Measurements from ENCODE around the gene PRR7. TPM values are rescaled to one million over a fixed set of nuclear protein-coding genes. Genes with fewer than 3 reads are reported as not detected.

PRR7 gene
- polyA plus RNA-seq, 4 donors = 0.86 to 3.7 (median 2.0) TPM

- H3K9me3 ChIP-seq (ENCODE audit: control insufficient read depth in 2 of 2, insufficient read depth in 1 of 2, low read depth in 1 of 2, low read length in 1 of 2) = peaks cover 0 to 5% of the 10 kb centered on the region in 2 donors
- FAIRE-seq (no peak), DNase-seq (no peak)
- H3K4me1 ChIP-seq (ENCODE audit: control insufficient read depth in 3 of 3, insufficient read depth in 2 of 3, low read depth in 1 of 3, low read length in 2 of 3) = peaks cover 0 to 4% (median 0%) of the 10 kb centered on the region in 3 donors
- peaks cover 0 to 61% (median 4%) of the 10 kb centered on the region in 3 donors for H3K36me3 ChIP-seq (ENCODE audit: control insufficient read depth in 3 of 3, insufficient read depth in 2 of 3, low read depth in 1 of 3, low read length in 3 of 3)
- WGBS, 3 donors = 91 to 93% (median 92%) methylated on average over 25 of the region's 25 CpGs
- H3K27ac ChIP-seq (ENCODE audit: low read depth in 1 of 3, low read length in 2 of 3) = no peak overlapping the region
- no peak overlapping the region for H3K4me3 ChIP-seq (ENCODE audit: low read depth in 1 of 3, low read length in 3 of 3)
- no peaks in the 10 kb centered on the region for H3K27me3 ChIP-seq (ENCODE audit: control insufficient read depth in 3 of 3, insufficient read depth in 3 of 3, low read length in 3 of 3)
These were observed 20.2 kb downstream of the PRR7 start for GRCh38 chr5:177466861-177467260.

DNA sequence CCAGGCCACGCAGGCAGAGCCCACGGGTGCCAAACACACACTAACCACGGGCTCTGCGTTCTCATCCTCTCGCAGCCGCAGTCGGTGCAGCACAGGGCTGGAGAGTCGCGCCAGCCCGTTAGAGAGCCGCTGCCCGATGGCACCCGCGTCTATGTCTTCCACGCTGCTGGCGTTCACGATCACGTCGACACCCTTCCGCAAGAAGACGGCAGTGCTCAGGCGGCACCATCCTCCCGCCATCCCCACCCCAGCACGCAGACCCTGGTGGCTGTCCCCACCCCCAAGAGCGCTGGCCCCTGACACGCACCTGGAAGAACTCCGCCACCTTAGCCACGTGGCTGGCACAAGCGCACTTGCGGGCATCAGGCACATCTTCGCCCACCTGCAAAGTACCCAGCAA, 20.8 kb downstream of the PRR7 start:
- Histone ChIP-seq H3K4me1 (ENCODE audit: control insufficient read depth in 3 of 3, insufficient read depth in 2 of 3, low read depth in 1 of 3, low read length in 2 of 3) (peaks cover 0 to 10% (median 0%) of the 10 kb centered on the region in 3 donors), H3K27ac (ENCODE audit: low read depth in 1 of 3, low read length in 2 of 3) (no peak overlapping the region), H3K27me3 (ENCODE audit: control insufficient read depth in 3 of 3, insufficient read depth in 3 of 3, low read length in 3 of 3) (peaks cover 0 to 6% (median 0%) of the 10 kb centered on the region in 3 donors), H3K9me3 (ENCODE audit: control insufficient read depth in 2 of 2, insufficient read depth in 1 of 2, low read depth in 1 of 2, low read length in 1 of 2) (peaks cover 0 to 5% of the 10 kb centered on the region in 2 donors), H3K4me3 (ENCODE audit: low read depth in 1 of 3, low read length in 3 of 3) (no peak overlapping the region), H3K36me3 (ENCODE audit: control insufficient read depth in 3 of 3, insufficient read depth in 2 of 3, low read depth in 1 of 3, low read length in 3 of 3) (peaks cover 0 to 61% (median 4%) of the 10 kb centered on the region in 3 donors)
- DNase-seq (no peak), FAIRE-seq (no peak)
- WGBS, 3 donors = 95 to 96% (median 96%) methylated on average over 30 to 31 of the region's 31 CpGs

- peaks cover 0 to 8% (median 0%) of the 10 kb centered on the region in 3 donors for H3K27me3 ChIP-seq (ENCODE audit: control insufficient read depth in 3 of 3, insufficient read depth in 3 of 3, low read length in 3 of 3)
- H3K4me1 ChIP-seq (ENCODE audit: control insufficient read depth in 3 of 3, insufficient read depth in 2 of 3, low read depth in 1 of 3, low read length in 2 of 3) = peaks cover 0 to 12% (median 0%) of the 10 kb centered on the region in 3 donors
- H3K36me3 ChIP-seq (ENCODE audit: control insufficient read depth in 3 of 3, insufficient read depth in 2 of 3, low read depth in 1 of 3, low read length in 3 of 3) = peaks cover 0 to 56% (median 4%) of the 10 kb centered on the region in 3 donors
- no peak overlapping the region for H3K27ac ChIP-seq (ENCODE audit: low read depth in 1 of 3, low read length in 2 of 3)
- WGBS, 3 donors = 87 to 100% (median 93%) methylated on average over 2 of the region's 2 CpGs
- FAIRE-seq (no peak), DNase-seq (no peak)
- no peak overlapping the region for H3K4me3 ChIP-seq (ENCODE audit: low read depth in 1 of 3, low read length in 3 of 3)
- peaks cover 0 to 5% of the 10 kb centered on the region in 2 donors for H3K9me3 ChIP-seq (ENCODE audit: control insufficient read depth in 2 of 2, insufficient read depth in 1 of 2, low read depth in 1 of 2, low read length in 1 of 2)
These were observed 21.7 kb downstream of the PRR7 start for GRCh38 chr5:177468329-177468684.

DNA sequence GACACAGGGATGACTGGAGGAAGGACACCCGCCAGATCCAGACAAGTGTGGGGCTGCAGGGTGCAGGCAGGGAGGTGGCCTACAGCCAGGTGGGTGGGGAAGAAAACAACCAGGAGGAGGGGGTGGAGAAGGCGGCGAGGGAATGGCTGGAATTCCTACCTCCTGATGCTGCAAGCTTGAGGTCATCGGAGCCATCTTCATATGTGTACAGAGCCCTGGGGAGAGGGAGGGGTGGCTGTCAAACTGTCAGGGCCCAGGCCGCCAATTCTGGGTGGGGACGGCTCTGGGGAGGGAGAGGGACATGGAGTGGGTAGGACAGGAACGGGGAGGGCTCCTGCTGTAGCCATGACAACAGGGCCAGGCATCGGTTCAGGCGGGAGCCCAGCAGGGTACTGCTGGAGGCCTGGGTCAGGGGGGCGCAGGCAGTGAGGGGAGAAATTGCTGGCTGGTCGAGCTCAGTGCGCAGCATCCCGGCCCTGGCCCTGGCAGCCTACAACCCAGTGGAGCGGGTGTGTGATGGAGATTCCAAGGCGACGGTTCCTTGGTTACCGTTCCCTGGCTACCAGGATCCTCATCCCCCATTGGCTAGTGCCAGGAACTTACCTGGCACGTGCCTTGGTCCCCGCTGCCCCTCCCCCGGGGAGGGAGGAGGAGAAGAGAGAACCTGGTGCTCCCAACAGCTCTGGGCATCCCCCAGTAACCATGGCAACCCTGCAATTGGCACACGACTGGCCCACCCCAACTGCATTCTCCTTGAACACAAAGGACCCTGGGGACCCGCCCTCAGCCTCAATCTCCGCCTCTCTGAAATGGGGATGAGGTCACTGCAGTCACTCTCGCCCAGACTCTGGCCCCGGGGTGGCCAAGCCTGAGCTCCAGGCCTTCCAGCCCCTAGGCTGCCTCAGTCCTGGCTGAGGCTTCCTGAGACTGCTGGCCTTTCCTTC, 22.3 kb downstream of the PRR7 start:
- FAIRE-seq = no peak
- no peak overlapping the region for H3K27ac ChIP-seq (ENCODE audit: low read depth in 1 of 3, low read length in 2 of 3)
- H3K4me1 ChIP-seq (ENCODE audit: control insufficient read depth in 3 of 3, insufficient read depth in 2 of 3, low read depth in 1 of 3, low read length in 2 of 3) = peaks cover 0 to 14% (median 0%) of the 10 kb centered on the region in 3 donors
- DNase-seq = no peak
- peaks cover 0 to 5% of the 10 kb centered on the region in 2 donors for H3K9me3 ChIP-seq (ENCODE audit: control insufficient read depth in 2 of 2, insufficient read depth in 1 of 2, low read depth in 1 of 2, low read length in 1 of 2)
- peaks cover 0 to 10% (median 0%) of the 10 kb centered on the region in 3 donors for H3K27me3 ChIP-seq (ENCODE audit: control insufficient read depth in 3 of 3, insufficient read depth in 3 of 3, low read length in 3 of 3)
- no peak overlapping the region for H3K4me3 ChIP-seq (ENCODE audit: low read depth in 1 of 3, low read length in 3 of 3)
- peaks cover 0 to 56% (median 4%) of the 10 kb centered on the region in 3 donors for H3K36me3 ChIP-seq (ENCODE audit: control insufficient read depth in 3 of 3, insufficient read depth in 2 of 3, low read depth in 1 of 3, low read length in 3 of 3)
- 73 to 86% (median 83%) methylated on average over 24 of the region's 25 CpGs for WGBS, 3 donors

DNA sequence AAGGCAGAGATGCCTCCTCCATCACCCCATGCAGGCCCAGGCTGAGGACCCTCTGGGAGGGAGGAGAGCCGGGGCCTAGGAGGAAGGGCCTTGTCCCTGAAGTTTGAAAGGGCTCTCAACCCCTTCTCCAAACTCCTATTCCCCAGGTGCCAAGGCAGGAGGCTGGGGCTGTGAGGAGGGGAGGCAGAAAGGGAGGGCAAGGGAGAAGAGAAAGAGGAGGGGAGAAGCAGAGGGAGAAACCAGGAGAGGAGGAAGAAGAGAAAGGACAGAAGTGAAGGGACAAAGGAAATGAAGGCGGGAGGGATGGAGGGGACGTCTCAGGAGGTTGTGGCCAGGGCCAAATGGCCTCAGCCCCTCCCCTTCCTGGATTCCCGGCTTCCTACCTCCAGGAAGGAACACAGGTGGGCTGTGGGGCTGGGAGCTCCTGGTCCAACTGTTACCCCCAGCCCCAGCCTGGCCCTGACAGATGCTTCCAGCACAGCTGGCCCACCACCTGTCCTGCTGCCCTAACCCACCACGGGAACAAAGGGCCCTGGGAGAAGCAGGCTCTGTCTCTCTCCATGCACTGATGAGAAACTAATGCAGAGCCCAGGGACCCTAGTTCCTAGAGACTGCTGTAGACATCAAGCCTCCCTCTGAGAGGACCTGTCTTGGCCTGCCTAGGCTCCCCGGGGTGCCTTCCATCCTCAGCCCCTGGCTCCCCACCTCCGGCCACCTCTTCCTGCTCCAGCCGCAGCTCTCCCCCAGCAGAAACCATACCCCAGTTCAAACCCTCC, 23.3 kb downstream of the PRR7 start:
- peaks cover 0 to 56% (median 4%) of the 10 kb centered on the region in 3 donors for H3K36me3 ChIP-seq (ENCODE audit: control insufficient read depth in 3 of 3, insufficient read depth in 2 of 3, low read depth in 1 of 3, low read length in 3 of 3)
- no peak for FAIRE-seq
- H3K27me3 ChIP-seq (ENCODE audit: control insufficient read depth in 3 of 3, insufficient read depth in 3 of 3, low read length in 3 of 3) = peaks cover 0 to 19% (median 0%) of the 10 kb centered on the region in 3 donors
- no peak overlapping the region for H3K27ac ChIP-seq (ENCODE audit: low read depth in 1 of 3, low read length in 2 of 3)
- peaks cover 0 to 5% of the 10 kb centered on the region in 2 donors for H3K9me3 ChIP-seq (ENCODE audit: control insufficient read depth in 2 of 2, insufficient read depth in 1 of 2, low read depth in 1 of 2, low read length in 1 of 2)
- no peak for DNase-seq
- 70 to 85% (median 84%) methylated on average over 8 of the region's 8 CpGs for WGBS, 3 donors
- H3K4me3 ChIP-seq (ENCODE audit: low read depth in 1 of 3, low read length in 3 of 3) = no peak overlapping the region
- H3K4me1 ChIP-seq (ENCODE audit: control insufficient read depth in 3 of 3, insufficient read depth in 2 of 3, low read depth in 1 of 3, low read length in 2 of 3) = peaks cover 0 to 17% (median 0%) of the 10 kb centered on the region in 3 donors

GRCh38 chr5:177470759-177471536, 24.3 kb downstream of the PRR7 start:
- FAIRE-seq = no peak
- WGBS, 3 donors = 83 to 90% (median 90%) methylated on average over 10 of the region's 10 CpGs

GRCh38 chr5:177471610-177472356, 25.2 kb downstream of the PRR7 start:
- Histone ChIP-seq H3K9me3 (ENCODE audit: control insufficient read depth in 2 of 2, insufficient read depth in 1 of 2, low read depth in 1 of 2, low read length in 1 of 2) (no peaks in the 10 kb centered on the region), H3K27ac (ENCODE audit: low read depth in 1 of 3, low read length in 2 of 3) (peak overlapping the region in 1 of 3 donors; percentile 3), H3K27me3 (ENCODE audit: control insufficient read depth in 3 of 3, insufficient read depth in 3 of 3, low read length in 3 of 3) (peaks cover 0 to 19% (median 0%) of the 10 kb centered on the region in 3 donors), H3K4me1 (ENCODE audit: control insufficient read depth in 3 of 3, insufficient read depth in 2 of 3, low read depth in 1 of 3, low read length in 2 of 3) (peaks cover 0 to 17% (median 0%) of the 10 kb centered on the region in 3 donors), H3K36me3 (ENCODE audit: control insufficient read depth in 3 of 3, insufficient read depth in 2 of 3, low read depth in 1 of 3, low read length in 3 of 3) (peaks cover 0 to 40% (median 4%) of the 10 kb centered on the region in 3 donors), H3K4me3 (ENCODE audit: low read depth in 1 of 3, low read length in 3 of 3) (peak overlapping the region in 1 of 3 donors; percentile 65)
- FAIRE-seq = no peak
- WGBS, 3 donors = 65 to 84% (median 82%) methylated on average over 14 of the region's 14 CpGs
- no peak for DNase-seq

More at GRCh38 chr5:177470759-177471536, 24.3 kb downstream of the PRR7 start:
- H3K4me3 ChIP-seq (ENCODE audit: low read depth in 1 of 3, low read length in 3 of 3) = no peak overlapping the region
- no peak for DNase-seq
- peaks cover 0 to 48% (median 4%) of the 10 kb centered on the region in 3 donors for H3K36me3 ChIP-seq (ENCODE audit: control insufficient read depth in 3 of 3, insufficient read depth in 2 of 3, low read depth in 1 of 3, low read length in 3 of 3)
- no peaks in the 10 kb centered on the region for H3K9me3 ChIP-seq (ENCODE audit: control insufficient read depth in 2 of 2, insufficient read depth in 1 of 2, low read depth in 1 of 2, low read length in 1 of 2)
- H3K27me3 ChIP-seq (ENCODE audit: control insufficient read depth in 3 of 3, insufficient read depth in 3 of 3, low read length in 3 of 3) = peaks cover 0 to 19% (median 0%) of the 10 kb centered on the region in 3 donors
- H3K27ac ChIP-seq (ENCODE audit: low read depth in 1 of 3, low read length in 2 of 3) = no peak overlapping the region
- peaks cover 0 to 17% (median 0%) of the 10 kb centered on the region in 3 donors for H3K4me1 ChIP-seq (ENCODE audit: control insufficient read depth in 3 of 3, insufficient read depth in 2 of 3, low read depth in 1 of 3, low read length in 2 of 3)

Measured in small intestine (tissue), 7 donors.